GM19397 (cell line): ENCODE data around the gene NUDT1.

Experiments used
- ATAC-seq: cut with Tn5 transposase; IDR thresholded peaks from one replicate; pipeline ENCODE4 v1.9.1; 2021; ENCODE audit warnings: mild to moderate bottlenecking, moderate library complexity; ENCODE audit not compliant: unreplicated experiment

NUDT1 gene

DNA sequence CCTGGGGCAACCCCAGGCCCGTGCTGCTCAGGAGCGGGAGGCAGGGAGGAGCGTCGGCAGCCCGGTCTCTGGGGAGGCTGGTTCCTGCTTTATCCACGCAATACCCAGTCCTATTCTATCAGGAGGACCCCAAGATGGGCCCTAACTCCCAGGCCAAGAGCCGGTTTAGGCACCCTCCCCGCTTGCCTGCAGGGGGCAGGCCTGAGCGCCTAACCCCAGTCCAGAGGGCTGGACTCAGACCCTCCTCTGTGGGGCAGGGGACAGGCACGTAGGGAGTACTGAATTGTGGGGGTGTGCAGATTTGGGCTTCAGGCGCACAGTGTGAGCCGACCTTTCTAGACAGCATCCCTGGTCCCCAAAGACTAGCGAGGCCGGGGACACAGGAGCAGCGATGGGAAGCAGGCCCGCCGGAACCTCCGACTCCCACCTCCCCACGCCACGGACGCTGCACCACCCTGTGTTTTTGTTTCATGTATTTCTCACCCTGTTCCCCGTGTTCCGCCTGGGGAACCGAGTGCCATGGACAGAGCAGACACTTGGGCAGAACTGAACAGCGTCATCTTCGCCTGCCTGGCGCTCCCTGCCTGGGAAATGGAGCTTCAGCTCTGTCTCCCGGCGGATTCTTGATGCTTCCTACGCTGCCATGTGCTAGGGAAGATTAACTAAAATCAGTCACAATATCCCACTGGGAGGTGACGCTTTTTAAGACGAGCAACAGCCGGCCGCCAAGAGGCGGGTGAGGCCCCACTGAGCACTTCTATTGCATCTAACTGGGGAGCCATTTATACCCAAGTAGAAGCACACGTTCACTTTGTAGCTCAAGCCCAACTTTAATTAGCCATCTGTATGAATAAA is 5.3 kb downstream of the NUDT1 start:
- ATAC-seq: no peak

DNA sequence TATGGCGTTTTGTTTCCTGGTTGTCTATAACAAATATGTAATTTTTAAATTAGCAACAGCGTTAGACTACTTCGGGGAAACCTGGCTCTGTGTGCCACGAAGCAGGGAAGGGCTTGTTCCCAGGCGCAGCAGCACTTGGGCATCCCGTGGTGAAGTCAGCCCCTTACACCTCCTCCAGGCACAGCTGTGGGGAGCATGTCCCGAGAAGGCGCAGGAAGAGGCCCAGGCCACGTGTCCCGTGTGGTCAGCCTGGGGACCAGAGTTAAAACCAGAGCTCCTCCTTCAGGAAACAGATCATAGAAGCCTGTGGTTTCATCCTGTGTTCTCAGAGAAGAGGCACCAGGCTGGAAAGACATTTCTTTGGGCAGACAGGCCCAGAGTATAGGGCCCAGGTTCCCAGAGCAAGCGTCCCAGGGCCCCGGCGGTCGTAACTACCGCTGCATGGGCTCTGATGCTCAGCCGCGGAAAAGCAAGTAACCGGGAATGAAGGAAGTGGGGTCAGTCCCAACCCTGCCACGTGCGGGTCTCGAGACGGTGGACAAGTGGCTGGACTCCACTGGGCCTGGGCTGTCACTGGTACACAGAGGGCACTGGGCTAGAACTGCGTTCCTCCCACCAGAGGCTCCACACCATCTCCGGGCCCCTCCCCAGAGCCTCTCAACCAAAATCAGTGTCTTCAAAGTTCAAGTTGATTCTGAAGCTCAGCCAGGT is 7.1 kb downstream of the NUDT1 start:
- no peak for ATAC-seq

DNA sequence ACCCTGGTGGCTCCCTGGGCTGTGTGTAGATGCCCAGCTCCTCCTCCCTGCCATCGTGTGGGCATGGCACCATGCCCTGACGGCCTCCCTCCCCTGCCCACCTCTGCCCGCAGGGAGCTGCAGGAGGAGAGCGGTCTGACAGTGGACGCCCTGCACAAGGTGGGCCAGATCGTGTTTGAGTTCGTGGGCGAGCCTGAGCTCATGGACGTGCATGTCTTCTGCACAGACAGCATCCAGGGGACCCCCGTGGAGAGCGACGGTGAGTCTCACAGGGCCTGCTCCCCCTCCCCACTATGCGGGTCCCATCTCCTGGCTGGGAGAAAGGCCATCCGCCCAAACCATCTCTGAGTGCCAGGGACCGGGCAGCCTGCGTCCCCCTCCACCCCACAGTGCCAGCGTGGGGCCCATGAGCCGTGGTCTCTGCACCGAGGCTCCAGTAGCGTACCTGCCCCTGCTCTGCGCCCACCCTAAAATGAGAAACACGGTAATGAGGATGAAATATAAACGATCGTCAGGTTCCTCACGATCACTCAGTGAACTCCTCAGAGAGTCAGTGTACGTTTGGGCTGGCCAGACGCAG is 7.8 kb downstream of the NUDT1 start:
- ATAC-seq: no peak

DNA sequence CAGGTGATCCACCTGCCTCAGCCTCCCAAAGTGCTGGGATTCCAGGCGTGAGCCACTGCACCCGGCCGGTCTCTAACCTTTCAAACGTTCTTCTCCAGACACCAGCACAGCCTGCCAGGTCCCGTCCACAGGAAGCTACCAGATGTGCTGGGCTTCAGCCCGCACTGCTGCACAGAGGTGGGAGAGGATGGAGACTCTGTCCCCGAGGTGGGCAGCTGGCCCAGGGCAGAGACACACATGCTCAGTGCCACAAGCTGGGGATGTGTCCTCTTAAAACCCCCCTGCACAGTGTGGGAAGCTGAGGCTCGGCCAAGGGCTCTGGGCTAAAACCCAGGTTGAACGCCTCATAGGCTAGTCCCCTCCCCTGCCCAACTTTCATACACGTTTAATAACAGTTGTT is 9.4 kb downstream of the NUDT1 start:
- ATAC-seq: no peak

DNA sequence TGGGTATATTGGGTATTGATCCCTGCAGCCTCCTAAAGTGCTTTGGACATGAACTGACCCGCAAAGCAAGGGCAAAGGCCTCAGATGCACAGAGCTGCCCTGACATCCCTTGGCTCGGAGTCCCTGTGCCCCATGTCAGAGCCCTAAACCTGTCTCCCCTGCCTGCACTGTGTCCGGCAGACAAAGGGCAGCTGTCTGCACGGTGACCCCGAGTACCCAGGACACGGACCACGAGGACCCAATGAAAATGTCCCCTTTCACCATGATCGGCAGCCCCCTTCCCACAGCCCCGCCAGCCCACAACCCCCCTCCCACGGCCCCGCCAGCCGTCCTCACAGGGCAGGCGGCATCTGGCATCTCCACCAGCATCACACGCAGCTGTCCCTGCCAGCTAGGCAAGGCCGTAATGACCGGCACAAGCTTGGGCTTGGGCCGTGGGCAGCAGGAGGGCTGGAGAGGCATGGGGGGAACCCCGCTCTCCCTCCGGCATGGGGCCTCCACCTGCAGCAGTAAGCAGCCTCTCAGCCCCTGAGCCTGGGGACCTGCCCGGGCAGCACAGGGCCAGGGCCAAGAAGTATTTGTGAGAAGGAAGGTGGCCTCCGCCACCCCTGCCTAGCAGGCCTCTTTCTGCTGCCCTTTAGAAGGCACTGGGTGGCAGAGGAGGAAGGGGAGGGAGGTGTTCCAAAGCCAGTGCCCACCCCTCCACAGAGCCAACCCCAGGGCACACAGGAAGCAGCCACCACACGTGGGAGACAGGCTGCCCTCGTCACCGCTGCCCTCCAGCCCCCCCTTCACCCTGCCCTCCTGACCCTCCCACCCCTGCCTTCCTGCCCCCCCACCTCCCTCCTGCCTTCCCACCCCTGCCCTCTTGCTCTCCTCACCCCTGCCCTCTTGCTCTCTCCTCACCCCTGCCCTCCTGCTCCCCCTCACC is 10.1 kb downstream of the NUDT1 start:
- ATAC-seq: no peak

DNA sequence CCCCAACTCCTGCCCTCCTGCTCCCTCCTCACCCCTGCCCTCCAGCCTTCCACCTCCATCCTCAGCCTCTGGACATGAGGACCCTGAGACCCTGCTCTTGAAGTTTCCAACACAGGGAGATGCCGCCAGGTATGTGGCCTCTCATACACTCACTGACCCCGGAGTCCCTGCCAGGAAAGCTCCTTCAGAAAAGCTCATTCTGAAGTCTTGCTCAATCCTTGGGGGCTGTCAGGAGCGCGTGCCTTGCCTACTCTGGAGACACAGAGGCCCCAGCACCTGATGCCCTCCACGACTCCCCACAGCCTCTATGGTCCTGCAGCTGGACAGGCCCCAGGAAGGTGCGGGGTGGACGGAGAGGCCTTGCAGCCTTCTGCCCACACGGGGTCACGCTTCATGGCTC is 11.0 kb downstream of the NUDT1 start:
- ATAC-seq: no peak

DNA sequence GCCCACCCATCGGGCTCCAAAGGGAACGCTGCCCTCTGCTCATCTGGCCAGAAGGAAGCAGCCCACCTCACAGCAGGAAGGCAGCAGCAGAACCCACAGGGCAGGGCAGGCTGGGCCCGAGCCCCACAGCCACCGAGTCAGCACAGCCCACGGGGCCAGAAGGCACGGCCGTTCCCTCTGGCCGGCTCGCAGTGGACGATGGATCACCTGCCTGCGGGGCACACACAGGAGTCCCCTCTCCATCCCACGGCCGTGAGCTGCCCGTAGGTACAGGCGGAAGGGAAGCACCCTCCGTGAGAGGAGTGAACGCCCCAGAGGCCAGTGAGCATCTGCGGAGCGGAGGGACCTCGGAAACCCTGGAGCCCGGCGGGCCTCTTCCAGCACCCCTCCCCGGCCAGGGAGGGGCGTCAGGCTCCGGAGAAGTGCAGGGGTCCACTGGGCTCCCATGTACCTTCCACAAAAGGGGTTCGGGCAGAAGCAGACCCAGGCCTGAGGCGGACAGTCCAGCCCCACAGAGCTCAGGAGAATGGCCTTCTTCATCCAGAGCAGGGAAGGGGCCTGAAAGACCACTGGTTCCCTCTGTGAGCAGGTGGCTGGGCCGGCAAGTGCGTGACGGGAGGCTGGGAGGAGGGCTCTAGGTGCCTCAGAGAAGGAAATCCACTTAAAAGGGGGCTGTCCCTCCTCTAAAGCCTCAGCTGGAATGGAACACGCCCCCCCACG is 11.7 kb downstream of the NUDT1 start:
- ATAC-seq: no peak

DNA sequence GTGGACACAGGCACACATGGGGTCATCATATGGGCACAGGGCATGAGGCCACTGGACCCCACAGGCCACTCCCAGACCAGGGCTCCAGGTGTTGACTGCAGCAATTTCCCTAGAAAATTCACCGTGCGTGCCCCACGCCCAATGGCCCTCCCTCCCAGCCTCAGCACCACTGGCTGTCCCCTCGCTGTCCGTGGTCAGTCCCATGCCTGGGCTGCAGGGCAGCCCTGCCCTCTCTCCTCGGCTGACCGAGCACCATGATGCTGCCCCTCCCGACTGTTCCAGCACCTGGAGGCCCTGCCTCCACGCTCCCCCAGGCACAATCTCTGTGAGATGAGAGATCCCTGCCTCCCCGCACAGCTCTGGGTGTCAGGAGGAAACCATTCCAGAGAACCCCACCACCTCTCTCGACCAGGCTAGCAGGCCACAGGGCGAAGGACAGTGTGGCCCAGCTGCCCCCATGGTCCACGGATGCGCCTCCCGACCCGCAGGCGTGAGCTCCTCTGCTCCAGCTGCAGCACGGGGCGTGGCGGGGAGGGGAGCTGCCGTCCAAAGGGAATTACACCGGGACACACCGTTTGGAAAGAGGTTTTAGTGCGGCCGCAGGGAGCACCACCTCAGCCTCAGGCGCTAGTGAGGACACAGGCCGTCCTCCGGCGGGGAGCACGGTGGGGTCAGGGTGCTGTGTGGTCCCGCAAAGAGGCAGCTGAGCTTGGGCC is 12.6 kb downstream of the NUDT1 start:
- ATAC-seq: no peak

DNA sequence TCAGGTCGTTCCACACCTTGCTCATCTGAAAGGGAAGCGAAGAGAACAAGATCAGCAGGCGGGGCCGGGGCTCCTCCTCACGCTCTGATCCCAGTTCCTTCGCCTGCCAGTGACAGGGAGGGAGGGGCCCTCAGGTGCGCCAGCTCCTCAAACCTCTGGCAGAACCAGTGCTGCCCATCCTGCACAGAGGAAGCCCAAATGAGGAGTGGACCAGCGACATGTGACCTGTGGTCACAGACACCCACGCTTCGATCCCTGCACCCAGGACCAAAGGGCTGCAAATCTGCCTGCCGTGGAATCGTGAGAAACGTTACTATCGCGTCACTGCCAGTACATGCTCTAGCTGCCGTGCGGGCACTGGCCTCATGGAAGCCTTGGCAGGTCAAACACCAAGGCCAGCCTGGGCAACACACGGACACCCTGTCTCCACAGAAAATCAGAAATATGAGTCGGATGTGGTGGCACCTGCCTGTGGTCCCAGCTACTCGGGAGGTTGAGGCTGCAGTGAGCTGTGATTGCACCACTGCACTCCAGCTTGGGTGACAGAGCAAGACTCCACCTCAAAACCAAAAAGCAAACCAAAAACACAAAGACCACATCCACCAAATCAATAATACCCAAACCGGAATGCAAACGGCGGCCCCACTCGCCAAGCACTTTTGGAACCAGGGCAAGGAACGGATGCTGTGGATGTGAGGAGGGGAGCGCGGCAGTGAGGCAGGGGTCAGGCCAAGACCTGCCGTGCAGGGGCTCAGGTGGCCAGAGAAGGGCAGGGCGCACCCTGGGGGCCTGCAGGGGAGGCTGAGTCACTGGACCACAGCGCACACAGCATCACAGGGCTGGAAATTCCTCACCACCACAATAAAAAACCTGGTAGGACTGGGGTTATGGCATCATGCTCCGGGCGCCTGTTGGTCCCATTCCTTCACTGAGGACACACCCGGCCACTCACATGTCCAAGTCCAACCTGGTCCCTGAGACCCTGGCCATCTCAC is 13.4 kb downstream of the NUDT1 start:
- no peak for ATAC-seq

DNA sequence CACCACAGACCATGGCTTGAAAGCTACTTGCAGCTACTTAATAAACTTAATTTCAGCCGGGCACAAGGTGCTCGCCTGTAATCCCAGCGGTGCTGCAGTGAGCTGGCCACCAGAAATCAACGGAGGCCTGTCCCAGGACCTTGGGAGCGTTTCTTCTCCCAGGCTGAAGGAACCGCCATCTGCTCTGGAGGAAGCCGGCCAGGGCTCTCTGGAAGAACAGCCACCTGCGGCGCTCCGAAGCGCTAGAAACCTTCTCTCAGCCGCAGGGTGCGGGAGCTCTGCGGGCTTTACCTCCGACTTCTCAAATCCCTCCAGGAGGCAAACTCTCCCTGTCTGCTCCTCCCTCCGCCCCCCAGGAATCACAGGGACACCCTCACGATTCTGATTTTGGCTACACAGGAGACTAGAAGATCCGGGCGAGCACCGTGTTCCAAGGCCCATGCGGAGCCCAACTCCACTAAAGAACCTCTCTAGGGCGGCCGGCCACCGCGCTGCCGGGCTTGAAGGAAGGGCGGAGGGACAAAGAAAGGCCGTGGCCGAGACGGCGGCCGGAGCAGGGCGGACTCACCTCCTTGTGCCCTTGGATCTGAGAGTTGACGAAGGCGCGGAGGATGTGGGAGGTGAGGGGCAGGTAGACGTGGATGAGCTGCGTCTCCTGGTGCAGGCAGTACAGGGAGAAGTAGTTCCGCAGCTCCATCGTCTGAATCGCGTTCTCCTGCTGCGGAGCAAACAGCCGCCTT is 14.4 kb downstream of the NUDT1 start:
- ATAC-seq: no peak

DNA sequence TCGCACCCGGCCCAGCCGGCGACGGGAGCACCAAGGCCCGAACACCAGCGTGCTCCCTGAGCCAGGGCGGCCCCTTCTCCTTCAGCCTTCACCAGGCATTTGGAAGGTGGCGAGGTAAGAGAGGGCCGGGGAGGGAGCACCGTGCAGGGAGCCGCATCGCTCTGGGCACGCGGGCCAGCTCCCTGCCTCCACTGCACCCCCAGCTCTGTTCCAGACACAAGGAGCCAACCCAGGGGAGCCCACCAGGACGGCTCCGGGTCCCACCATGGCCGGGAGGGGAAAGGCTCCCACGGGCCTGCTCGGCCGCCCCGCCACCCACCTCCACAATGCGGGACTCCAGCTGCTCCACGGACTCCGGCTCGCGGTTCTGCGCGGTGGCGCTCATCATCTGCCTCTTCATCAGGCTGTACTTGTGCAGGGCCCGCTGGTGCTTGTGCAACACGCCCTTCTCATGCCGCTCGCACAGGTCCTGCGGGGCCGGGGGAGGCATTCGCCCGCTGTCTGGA is 15.1 kb downstream of the NUDT1 start:
- no peak for ATAC-seq

DNA sequence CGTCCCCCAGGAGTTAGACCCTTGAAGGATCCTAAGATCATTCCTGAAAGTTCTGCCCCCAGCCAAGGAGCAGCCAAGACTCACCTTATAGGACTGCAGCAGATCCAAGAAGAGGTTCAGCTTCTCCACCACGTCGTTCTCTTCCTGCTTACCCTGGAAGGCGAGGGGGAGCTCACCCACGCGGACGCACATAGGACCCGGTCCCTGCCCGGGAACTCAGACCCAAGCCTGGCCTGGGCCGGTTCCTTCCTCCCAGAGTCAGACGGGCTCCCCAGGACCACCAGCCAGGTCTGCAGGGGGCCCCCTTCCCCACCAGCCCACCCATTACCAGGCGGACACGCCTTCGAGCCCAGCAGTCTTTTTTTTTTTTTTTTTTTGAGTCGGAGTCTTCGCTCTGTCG is 15.6 kb downstream of the NUDT1 start:
- no peak for ATAC-seq

DNA sequence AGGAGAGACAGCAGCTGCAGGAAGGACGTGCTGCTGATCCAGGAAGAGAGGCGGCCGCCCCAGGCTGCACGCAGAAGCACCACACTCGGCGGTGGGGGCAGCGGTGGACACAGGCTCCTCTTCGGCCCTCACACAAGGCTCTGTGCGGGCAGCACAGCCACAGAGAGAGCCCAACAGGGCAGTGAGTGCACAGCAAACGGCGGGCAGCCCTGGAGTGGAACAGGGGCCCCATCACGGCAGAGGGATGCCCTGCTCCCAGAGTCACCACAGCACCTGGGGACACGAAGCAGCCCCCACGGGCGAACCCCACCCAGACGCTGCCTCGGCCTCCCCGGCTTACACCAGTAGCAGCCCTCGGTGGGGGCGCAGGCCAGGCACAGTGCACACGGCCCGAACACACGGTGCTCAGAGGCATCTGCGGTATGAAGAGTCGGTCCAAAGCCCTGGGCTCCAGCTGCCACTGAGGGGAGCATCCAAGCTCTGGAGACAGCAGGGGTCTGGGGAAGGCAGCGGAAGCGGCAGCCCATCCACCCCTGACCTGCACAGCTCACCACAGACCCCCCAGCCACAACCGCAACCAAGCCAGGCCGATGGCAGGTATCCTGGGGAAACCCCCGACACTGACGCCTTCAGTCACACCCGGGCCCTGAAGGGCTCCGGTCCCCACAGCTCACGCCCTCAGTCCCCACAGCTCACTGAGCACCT is 16.8 kb downstream of the NUDT1 start:
- ATAC-seq: no peak

DNA sequence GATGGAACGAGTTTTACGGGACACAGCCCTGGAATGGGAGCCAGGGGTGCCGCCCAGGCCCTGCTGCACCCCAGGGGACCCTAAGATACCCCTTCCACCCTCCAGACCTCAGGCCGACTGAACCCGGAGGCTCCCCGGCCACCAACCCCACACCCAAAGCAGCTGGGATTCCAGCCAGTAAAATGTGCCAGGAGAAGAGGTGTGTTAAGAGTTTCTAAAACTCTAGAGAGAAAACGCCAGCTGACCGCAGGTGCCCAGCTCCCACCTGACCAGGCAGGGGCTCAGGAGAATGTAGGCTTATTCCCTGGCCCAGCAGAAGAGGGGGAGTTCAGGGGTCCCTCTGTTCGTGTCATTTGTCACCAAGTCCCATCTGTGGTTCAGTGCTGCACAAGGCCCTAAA is 17.5 kb downstream of the NUDT1 start:
- no peak for ATAC-seq

DNA sequence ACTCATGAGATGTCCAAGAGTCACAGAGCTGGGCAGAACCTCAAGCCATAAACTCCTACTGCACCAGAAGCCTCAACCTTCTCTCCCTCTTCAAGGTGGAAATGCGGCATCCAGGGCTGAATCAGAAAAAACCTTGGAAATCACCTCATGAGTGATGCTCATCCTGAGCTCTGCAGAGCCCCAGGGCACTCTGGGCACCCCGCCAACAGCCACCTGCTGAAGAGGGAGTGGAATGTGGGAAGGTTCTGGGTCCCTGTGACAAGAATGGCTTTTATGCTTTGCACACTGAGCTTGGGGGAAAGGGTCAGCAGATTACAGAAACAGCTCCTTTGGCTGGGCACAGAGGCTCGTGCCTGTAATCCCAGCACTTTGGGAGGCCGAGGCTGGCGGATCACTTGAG is 18.8 kb downstream of the NUDT1 start:
- no peak for ATAC-seq

DNA sequence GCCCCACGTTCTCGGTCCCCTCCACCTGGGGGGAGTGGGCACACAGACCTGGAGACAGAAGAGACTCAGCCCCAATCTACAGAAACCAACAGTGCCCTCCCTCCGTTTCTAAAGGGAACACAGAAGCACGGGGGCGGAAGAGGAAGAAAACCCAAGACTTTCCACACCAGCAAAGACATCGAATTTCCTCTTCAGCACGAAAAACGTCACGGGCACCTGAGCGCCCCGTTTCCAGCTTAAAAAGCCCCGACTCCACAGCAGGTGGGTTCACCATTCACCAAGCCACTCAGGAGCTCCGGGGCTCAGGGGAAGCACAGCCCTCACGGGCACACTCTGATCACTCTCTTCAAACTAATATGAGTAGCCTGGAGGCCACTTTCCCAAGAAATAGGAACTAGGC is 19.6 kb downstream of the NUDT1 start:
- ATAC-seq: no peak

DNA sequence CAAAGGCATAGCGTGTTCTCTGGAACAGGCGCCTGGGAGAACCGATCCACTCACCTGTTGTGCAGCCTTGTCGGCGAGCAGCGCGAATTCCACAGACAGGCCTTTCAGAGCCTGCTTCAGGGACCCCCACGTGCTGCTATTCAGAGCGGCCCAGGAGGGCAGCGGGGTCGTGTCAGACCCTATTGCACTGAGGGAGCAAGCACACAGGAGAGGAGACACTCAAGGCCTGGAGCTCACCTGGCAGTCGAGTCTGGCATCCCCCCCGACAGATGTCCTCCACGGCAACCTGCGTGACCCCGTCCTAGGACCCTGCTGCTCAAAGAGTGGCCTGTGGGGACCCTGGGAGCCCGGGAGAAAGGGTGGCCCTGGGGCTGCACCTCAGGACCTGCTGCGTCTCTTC is 21.1 kb downstream of the NUDT1 start:
- ATAC-seq: no peak
